AG09309 (cell line): ENCODE data around the gene LGSN.
"Not testable (repeated sequence)": the region's sequence is repeated elsewhere in the genome, so short reads cannot be mapped to it uniquely, and the experiment has no call there.

Source experiments
- DNase-seq: peaks from one replicate; pipeline ENCODE4 v3.0.0-alpha.2; 2010; ENCODE audit warnings: low read depth
- H3K4me3 ChIP-seq: 2 replicates; pipeline ENCODE4 v1.5.1; 2011; ENCODE audit warnings: mild to moderate bottlenecking, low read depth, low read length, moderate library complexity; ENCODE audit not compliant: control insufficient read depth
- TF ChIP-seq, protein P1 (sequence below): IDR thresholded peaks from 2 replicates; pipeline ENCODE4 v1.5.1; 2011; ENCODE audit warnings: mild to moderate bottlenecking, low read depth, low read length, inconsistent platforms; ENCODE audit not compliant: insufficient read depth, control insufficient read depth; ENCODE audit errors: missing control alignments

LGSN gene

DNA sequence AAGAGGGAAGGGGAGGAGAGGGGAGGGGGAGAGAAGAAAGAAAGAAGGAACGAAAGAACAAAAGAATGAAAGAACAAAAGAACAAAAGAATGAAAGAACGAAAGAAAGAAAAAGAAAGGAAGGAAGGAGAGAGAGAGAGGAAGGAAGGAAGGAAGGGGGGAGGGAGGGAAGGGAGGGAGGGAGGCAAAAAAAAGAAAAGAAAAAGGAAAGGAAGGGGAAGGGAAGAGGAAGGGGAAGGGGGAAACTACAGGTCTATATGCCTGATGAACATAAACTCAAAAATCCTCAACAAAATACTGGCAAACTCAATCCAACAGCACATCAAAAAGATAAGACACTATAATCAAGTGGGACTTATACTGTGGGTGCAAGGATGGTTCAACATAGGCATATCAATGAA is 13.7 kb upstream of the LGSN start:
- TF ChIP-seq, protein P1, sequence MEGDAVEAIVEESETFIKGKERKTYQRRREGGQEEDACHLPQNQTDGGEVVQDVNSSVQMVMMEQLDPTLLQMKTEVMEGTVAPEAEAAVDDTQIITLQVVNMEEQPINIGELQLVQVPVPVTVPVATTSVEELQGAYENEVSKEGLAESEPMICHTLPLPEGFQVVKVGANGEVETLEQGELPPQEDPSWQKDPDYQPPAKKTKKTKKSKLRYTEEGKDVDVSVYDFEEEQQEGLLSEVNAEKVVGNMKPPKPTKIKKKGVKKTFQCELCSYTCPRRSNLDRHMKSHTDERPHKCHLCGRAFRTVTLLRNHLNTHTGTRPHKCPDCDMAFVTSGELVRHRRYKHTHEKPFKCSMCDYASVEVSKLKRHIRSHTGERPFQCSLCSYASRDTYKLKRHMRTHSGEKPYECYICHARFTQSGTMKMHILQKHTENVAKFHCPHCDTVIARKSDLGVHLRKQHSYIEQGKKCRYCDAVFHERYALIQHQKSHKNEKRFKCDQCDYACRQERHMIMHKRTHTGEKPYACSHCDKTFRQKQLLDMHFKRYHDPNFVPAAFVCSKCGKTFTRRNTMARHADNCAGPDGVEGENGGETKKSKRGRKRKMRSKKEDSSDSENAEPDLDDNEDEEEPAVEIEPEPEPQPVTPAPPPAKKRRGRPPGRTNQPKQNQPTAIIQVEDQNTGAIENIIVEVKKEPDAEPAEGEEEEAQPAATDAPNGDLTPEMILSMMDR = no peak

DNA sequence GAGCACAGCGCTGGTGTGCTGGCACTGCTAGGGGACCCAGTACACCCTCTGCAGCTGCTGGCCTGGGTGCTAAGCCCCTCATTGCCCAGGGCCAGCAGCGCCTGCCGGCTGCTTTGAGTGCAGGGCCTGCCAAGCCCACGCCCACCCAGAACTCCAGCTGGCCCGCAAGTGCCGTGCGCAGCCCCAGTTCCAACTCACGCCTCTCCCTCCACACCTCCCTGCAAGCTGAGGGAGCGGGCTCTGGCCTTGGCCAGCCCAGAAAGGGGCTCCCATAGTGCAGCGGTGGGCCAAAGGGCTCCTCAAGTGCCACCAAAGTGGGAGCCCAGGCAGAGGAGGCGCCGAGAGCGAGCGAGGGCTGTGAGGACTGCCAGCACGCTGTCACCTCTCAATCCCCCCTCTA is 6.8 kb upstream of the LGSN start:
- not testable (repeated sequence) for H3K4me3 ChIP-seq, DNase-seq

More for the DNA sequence above, 13.7 kb upstream of the LGSN start:
- no peak overlapping the region for H3K4me3 ChIP-seq
- no peak for DNase-seq

DNA sequence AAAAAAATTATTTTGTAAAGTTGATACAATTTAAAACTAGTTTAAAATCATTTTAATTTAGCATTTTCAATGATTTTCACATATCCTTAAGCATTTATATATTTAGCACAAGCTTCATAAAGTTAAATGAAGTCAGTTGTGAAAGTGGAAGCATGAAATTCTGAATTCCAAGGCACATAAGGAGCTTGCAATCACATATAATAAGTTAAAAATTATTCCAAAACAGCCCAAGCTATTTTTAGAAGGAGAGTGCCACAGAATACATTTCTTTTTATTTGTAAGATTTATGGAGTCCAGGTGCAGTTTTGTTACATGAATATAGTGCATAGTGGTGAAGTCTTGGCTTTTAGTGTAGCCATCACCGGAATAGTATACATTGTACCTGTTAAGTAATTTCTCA is 3.2 kb upstream of the LGSN start:
- no peak overlapping the region for H3K4me3 ChIP-seq
- TF ChIP-seq, protein P1 = no peak
- no peak for DNase-seq

DNA sequence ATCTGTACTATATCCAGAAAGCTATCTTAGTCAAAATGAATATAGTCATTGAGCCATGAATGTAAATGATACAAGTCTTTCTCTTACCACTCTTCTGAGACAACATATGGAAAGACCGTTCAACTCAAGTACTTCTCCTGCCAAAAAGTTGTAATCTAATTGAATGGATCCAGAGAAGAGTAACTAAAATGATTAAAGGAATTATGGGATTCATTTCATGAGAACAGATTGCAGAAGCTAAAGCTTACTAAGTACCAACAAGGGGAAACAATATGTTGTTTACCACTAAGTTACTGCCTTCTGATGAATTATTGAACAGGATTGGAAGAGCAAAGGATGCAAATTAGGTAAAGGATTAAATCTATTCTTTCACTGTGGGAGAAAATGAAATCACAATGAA is 2.0 kb upstream of the LGSN start:
- TF ChIP-seq, protein P1 = no peak
- H3K4me3 ChIP-seq = no peak overlapping the region
- DNase-seq = no peak

DNA sequence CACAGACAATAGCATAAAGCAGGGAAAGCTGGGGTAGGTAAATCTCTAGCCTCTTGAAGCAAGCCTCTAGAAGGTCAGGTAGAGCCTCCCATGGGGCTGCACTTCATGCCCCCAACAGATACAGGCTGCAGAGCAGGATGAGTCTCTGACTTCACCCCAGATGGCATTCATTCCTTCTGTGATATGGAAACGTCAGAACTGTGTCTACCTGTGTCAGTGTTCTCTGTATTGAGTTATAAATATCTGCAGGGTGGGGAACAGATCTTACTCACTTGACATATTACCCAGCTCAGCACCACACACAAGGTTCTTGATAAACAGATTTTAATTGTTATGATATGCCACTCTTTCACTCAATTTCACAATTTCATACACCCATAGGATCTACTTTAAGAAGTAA is 2.1 kb downstream of the LGSN start:
- H3K4me3 ChIP-seq = no peak overlapping the region
- no peak for DNase-seq
- TF ChIP-seq, protein P1 = no peak

DNA sequence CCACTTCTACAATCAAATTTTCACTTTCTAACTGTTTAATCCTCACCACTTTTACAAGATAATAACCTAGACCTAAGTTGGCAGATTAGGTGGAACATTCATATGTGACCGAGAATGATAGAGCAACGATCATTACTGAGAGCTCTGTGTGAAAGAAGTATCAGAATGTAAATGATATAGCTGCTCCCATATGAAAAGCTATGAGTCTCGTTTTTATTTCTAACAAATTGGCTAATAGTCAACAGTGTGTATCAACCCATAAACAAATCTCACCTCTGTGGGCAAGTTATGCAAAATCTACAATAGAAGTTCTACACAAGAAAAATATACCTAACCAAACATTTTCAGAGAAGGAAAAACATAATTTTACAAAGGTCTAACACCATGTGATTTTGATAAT is 3.7 kb downstream of the LGSN start:
- TF ChIP-seq, protein P1 = no peak
- no peak for DNase-seq
- H3K4me3 ChIP-seq = no peak overlapping the region

DNA sequence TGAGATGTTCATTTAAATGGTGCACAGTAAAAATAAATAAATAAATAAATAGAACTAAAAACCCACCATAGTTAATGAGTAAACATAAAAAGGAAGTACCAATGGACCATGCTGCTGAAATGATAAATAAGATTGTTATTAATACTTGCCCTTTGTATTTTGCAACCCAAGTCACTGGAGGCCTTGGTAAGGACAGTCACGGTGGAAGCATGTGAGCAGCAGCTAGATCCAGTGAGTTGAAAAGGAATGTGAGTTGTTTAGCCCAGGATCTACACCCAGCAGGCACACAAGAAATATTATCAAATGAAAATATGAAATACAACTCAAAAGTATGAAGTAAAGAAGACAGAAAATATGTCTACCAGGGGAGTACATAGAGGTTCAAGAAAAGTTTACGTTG is 6.7 kb downstream of the LGSN start:
- no peak for DNase-seq
- TF ChIP-seq, protein P1 = no peak
- no peak overlapping the region for H3K4me3 ChIP-seq
